Fibroblast of peridontal ligament (primary cell): ENCODE results near the gene BANP.
"Not testable (repeated sequence)": the region's sequence is repeated elsewhere in the genome, so short reads cannot be mapped to it uniquely, and the experiment has no call there.

Experiments used
- DNase-seq: peaks from one replicate; pipeline ENCODE4 v3.0.0-alpha.2; 2010; ENCODE audit errors: extremely low read depth

BANP gene

GRCh38 chr16:88086571-88087516 lies 135.6 kb downstream of the BANP start:
- no peak for DNase-seq

GRCh38 chr16:88087517-88087877 lies 136.3 kb downstream of the BANP start:
- no peak for DNase-seq

- no peak for DNase-seq
Measured at GRCh38 chr16:88088161-88088581, 136.9 kb downstream of the BANP start.

DNA sequence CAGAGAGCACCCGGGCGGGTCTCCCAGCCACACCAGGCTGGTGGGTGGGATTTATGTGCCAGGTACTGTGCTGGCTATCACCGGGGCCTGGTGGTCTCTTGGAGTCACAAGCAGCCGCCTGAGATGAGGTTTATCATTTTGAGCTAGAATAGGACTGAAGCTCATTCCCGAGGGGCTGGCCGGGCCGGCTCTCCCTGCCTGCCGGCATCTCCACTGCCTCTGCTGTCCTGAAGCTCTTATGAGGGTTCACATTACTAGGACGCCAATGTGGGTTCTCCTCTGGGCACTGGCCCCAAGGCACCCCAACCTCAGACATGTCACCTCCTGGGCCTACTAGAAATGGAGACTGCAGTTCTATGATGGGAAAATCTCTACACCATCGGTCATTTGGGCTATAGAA lies 137.4 kb downstream of the BANP start:
- not testable (repeated sequence) for DNase-seq

DNA sequence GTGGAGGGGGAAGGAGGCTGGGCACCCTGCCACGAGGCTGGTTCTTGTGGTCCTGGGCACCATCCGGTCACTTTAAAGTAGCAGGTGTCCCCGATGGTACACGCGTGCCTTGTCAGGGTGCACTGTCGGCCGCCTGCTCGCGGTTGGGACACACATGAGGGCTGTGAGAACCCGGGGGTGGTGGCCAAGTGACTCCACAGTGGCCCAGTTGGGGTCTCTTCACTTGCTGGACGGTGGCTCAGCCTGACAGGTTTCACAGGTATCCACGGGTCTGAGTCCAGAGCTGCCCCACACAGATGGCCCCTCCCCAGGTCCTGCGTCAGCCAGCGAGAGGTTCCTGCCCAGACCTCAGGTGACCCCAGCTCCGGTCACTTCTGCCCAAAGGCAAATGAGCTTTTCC lies 137.8 kb downstream of the BANP start:
- not testable (repeated sequence) for DNase-seq

GRCh38 chr16:88089632-88090376 lies 138.6 kb downstream of the BANP start:
- peak; percentile 8 for DNase-seq

DNA sequence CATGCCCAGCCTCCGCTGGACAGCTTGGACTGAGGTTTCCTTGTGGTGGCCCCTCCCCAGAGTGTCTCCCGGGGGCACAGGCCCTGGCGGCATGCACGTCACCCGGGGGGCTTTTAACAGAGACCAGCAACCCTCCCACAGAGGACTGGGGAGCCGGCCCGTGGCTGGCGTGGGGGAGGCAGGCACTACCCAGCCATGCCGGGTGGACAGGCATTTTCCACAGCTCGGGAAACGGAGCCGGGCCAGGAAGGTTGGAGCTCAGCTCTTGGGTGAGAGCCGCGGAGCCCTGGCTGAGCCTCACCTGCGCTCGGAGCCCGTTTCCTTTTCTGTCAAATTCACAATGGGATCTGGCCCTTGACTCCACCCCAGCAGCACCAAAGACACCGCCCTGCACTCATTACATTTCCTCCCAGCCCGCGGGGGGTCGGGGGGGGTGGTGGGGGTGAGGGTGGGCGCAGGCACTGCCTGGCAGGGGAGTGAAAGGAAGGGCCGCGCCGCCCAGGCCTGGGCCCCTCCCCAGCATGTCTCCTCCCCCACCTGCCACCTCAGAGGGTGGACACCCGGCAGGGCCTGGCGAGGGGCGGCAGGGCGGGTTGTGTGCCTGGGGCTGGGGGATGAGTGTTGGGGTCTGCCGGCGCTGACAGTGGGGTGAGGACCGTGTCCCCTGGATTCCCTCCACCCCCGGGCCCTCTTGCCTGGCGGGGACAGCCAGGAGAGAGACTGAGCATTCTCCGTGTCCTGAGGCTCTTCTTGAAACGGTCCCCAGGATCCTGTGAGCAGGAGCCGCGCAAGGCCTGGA lies 139.3 kb downstream of the BANP start:
- DNase-seq = not testable (repeated sequence)

GRCh38 chr16:88091221-88091971 lies 140.2 kb downstream of the BANP start:
- DNase-seq = not testable (repeated sequence)

DNA sequence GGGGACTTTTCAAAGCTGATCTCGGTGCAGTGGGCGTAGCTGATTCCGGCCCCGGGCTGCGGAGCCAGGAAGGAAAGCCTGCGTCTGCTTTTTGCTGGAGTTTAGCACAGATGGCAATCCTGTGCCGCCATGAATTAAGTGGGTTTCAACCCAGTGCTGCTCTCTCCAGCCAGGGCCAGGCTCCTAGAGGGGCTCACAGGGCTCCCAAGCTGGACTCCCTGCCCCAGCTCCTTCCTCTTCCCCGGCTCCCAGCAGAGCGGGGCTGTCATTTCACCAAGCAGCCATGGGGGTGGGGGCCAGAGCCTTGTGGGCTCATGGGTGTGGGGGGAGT lies 140.7 kb downstream of the BANP start:
- DNase-seq = peak; percentile 20

- DNase-seq = not testable (repeated sequence)
Measured at GRCh38 chr16:88092791-88093555, 141.7 kb downstream of the BANP start.

- DNase-seq = not testable (repeated sequence)
Measured at GRCh38 chr16:88093556-88094252, 142.5 kb downstream of the BANP start.

- not testable (repeated sequence) for DNase-seq
Measured at GRCh38 chr16:88094253-88094575, 143.0 kb downstream of the BANP start.

GRCh38 chr16:88094900-88095299 lies 143.7 kb downstream of the BANP start:
- DNase-seq = not testable (repeated sequence)

DNA sequence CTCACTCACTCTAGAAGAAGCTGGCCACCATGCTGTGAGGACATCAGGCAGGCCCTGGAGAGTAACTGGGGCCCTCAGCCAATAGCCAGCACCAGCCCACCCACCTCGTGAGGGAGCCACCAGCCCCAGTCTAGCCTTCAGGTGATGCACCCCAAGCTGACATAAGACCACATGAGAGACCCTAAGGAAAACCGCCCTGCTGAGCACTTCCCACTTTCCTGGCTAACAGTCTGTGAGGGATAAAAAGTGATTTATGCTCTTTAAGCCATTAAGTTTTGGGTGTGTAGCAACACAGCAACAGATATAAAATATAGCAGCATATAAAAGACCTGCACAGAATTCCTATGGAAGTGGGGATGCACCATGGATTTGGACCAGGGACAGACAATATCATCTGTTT lies 145.4 kb downstream of the BANP start:
- DNase-seq = not testable (repeated sequence)

GRCh38 chr16:88098731-88099562 lies 147.7 kb downstream of the BANP start:
- DNase-seq = peak; percentile 86

DNA sequence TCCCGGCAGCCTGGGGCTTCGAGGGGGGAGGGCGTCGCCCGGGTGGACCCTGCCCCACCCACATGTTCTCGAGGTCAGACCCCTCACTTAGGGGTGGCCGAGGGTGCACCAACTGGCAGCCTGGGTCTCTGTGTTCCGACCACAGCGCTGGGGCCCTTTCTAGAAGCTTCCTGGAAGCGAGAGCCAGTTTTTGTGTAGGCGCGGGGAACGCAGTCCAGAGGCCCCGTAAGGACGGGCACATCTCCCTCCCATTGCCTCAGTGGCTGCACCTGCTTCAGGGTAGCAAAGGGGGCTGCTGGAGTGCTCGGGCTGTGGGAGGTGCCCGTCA lies 148.3 kb downstream of the BANP start:
- DNase-seq = no peak

DNA sequence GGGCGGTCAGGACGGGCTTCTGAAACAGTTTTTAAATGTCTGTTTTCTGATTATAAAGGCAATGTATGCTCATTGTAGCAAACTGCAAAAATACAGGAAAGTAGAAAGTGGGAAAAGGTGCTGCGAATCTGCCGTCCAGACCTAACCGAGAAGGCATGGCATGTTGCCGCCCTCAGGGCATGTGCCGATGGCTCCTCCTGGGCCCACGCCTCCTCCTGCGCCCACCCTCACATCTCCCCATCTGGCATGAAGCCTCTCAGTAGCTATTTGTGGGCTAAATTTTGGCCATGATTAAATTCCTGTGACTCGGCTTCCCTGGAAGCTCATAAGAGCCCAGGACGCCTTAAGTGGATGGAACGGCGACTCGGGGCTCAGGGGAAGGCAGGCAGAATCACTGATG lies 148.7 kb downstream of the BANP start:
- not testable (repeated sequence) for DNase-seq

DNA sequence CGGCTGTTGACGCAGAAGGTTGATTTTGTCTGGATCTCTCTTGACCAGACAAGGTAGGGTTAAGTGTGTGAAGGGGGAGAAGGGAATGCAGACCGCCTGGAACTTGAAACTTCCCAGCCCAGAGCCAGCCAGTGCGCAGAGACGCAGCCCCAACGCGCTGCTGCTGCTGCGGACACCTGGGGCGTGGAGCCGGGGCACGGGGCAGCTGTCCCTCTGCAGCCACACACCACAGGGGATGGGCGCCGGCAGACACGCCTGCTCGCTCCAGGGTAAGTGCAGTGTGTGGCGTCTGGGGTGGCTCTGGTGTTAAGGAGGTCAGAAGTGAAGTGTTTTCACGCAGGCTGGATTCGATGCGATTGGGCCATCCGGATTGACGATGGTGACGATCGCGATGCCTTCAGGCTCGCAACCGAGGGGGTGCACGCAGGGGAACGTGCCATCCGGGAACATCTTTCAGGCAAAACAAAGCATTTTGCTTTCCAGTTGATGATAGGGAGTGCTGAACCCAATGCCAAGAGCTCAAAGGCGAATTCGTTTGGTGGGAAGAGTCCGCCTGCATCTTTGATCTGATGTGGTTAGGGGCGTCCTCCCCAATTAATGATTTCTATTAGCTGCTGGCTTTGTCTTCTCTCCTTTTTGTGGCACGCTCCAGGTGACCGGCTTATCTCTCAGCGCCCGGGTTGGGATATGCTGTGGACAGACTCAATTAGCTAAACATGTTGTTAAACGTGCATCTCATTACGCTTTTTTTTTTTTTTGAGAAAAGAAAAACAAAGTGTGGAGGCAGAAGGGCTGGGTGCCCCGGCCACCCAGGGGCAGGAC lies 149.8 kb downstream of the BANP start:
- DNase-seq = peak; percentile 11
